ENCODE results near the gene PSMA5. TPM values are rescaled to one million over a fixed set of nuclear protein-coding genes. Genes with fewer than 3 reads are reported as not detected.

The PSMA5 gene
- polyA plus RNA-seq, 1 donor (not counting 4 experiments of a cell fraction or from before 2014, with no cell fraction given): 150 TPM

DNA sequence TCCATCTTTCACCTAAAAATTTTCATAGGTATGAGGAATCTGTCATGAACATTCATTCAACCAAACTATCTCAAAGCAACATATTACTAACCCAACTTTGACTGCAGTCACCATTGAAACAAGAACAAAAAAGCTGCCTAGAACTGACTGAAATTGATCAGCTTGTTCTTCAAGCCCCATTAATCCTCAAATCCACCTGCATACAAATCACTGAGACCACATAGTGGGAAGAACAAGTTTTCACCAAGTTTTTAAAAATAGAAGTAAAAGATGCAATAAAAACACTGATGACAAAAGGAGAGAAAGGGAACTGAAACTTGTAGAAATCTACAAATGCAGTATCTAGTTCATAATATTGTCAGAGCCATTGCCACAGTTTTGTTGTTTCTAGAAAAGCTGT lies 34.6 kb downstream of the PSMA5 start:
- H3K9ac ChIP-seq (ENCODE audit: control insufficient read depth, extremely low read depth, insufficient read depth, low read length): no peak overlapping the region
- no peaks in the 10 kb centered on the region for H3K9me1 ChIP-seq (ENCODE audit: control insufficient read depth, extremely low read depth, insufficient read depth, low read length)
- peaks cover 4% of the 10 kb centered on the region for H3K4me1 ChIP-seq (ENCODE audit: control insufficient read depth, extremely low read depth, insufficient read depth, low read length)
- DNase-seq (ENCODE audit: low read depth, low spot score): no peak
- no peak overlapping the region for H3K4me3 ChIP-seq (ENCODE audit: control insufficient read depth in 2 of 3, extremely low read depth in 1 of 3, insufficient read depth in 2 of 3, low read depth in 1 of 3, low read length in 3 of 3)
- peaks cover 9% of the 10 kb centered on the region for H3K27me3 ChIP-seq (ENCODE audit: control insufficient read depth, extremely low read depth, insufficient read depth, low read length)
- H3K27ac ChIP-seq (ENCODE audit: control insufficient read depth, insufficient read depth, low read length): no peak overlapping the region
- no peaks in the 10 kb centered on the region for H4K20me1 ChIP-seq (ENCODE audit: control insufficient read depth, extremely low read depth, insufficient read depth, low read length)
- no peaks in the 10 kb centered on the region for H3K9me3 ChIP-seq (ENCODE audit: control insufficient read depth, low read depth, low read length)
- no peaks in the 10 kb centered on the region for H3K36me3 ChIP-seq (ENCODE audit: control insufficient read depth in 2 of 2, extremely low read depth in 1 of 2, insufficient read depth in 2 of 2, low read length in 2 of 2)
- dilution Hi-C loops (cut with MboI; ENCODE audit: extremely low pct_ligation_motif_present, low sequenced_read_pairs): no loop called here
- no peak for TF ChIP-seq EZH2 (IDR thresholded peaks at IDR 0.05; ENCODE audit: low read length)
- TF ChIP-seq, protein P1, sequence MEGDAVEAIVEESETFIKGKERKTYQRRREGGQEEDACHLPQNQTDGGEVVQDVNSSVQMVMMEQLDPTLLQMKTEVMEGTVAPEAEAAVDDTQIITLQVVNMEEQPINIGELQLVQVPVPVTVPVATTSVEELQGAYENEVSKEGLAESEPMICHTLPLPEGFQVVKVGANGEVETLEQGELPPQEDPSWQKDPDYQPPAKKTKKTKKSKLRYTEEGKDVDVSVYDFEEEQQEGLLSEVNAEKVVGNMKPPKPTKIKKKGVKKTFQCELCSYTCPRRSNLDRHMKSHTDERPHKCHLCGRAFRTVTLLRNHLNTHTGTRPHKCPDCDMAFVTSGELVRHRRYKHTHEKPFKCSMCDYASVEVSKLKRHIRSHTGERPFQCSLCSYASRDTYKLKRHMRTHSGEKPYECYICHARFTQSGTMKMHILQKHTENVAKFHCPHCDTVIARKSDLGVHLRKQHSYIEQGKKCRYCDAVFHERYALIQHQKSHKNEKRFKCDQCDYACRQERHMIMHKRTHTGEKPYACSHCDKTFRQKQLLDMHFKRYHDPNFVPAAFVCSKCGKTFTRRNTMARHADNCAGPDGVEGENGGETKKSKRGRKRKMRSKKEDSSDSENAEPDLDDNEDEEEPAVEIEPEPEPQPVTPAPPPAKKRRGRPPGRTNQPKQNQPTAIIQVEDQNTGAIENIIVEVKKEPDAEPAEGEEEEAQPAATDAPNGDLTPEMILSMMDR (optimal IDR thresholded peaks at IDR 0.05 in 1 of 3, IDR thresholded peaks at IDR 0.05 in 1 of 3, conservative IDR thresholded peaks at IDR 0.05 in 1 of 3; ENCODE audit: extremely low read depth in 1 of 3, insufficient read depth in 2 of 3, low read length in 3 of 3): no peak
- no peak overlapping the region for H3K4me2 ChIP-seq (ENCODE audit: control insufficient read depth, extremely low read depth, insufficient read depth, low read depth, low read length)
- no peak for FAIRE-seq
- no peaks in the 10 kb centered on the region for H3K79me2 ChIP-seq (ENCODE audit: control insufficient read depth, insufficient read depth, low read length)
- H2AFZ ChIP-seq (ENCODE audit: control insufficient read depth, low read length): no peak overlapping the region

DNA sequence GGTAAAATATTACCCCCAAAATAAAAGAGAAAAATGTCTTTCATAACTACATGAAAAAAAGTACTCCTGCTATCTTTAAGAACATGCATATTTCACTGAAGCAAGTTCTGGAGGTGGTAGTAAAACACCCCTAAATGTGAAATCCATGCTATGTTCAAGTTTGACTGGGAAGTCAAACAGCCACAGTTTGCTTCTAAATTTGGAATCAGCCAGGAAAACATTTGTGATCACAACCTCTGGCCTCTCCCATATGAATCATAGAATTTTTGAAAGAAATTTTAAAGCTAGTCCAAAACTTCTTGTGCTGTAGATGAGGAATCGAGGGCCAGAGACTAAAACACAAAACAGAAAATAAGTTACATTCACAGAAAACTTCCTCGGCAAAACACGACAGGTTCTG lies 35.1 kb downstream of the PSMA5 start:
- Histone ChIP-seq H3K36me3 (ENCODE audit: control insufficient read depth in 2 of 2, extremely low read depth in 1 of 2, insufficient read depth in 2 of 2, low read length in 2 of 2) (no peaks in the 10 kb centered on the region), H3K79me2 (ENCODE audit: control insufficient read depth, insufficient read depth, low read length) (no peaks in the 10 kb centered on the region), H2AFZ (ENCODE audit: control insufficient read depth, low read length) (no peak overlapping the region), H3K4me2 (ENCODE audit: control insufficient read depth, extremely low read depth, insufficient read depth, low read depth, low read length) (no peak overlapping the region), H3K27me3 (ENCODE audit: control insufficient read depth, extremely low read depth, insufficient read depth, low read length) (peaks cover 4% of the 10 kb centered on the region), H3K9me3 (ENCODE audit: control insufficient read depth, low read depth, low read length) (no peaks in the 10 kb centered on the region), H3K9me1 (ENCODE audit: control insufficient read depth, extremely low read depth, insufficient read depth, low read length) (no peaks in the 10 kb centered on the region), H4K20me1 (ENCODE audit: control insufficient read depth, extremely low read depth, insufficient read depth, low read length) (no peaks in the 10 kb centered on the region), H3K9ac (ENCODE audit: control insufficient read depth, extremely low read depth, insufficient read depth, low read length) (no peak overlapping the region), H3K4me3 (ENCODE audit: control insufficient read depth in 2 of 3, extremely low read depth in 1 of 3, insufficient read depth in 2 of 3, low read depth in 1 of 3, low read length in 3 of 3) (no peak overlapping the region), H3K4me1 (ENCODE audit: control insufficient read depth, extremely low read depth, insufficient read depth, low read length) (peaks cover 4% of the 10 kb centered on the region), H3K27ac (ENCODE audit: control insufficient read depth, insufficient read depth, low read length) (no peak overlapping the region)
- no peak for DNase-seq (ENCODE audit: low read depth, low spot score)
- TF ChIP-seq, protein P1 (optimal IDR thresholded peaks at IDR 0.05 in 1 of 3, IDR thresholded peaks at IDR 0.05 in 1 of 3, conservative IDR thresholded peaks at IDR 0.05 in 1 of 3; ENCODE audit: extremely low read depth in 1 of 3, insufficient read depth in 2 of 3, low read length in 3 of 3): no peak
- no peak for TF ChIP-seq EZH2 (IDR thresholded peaks at IDR 0.05; ENCODE audit: low read length)
- dilution Hi-C loops (cut with MboI; ENCODE audit: extremely low pct_ligation_motif_present, low sequenced_read_pairs): no loop called here
- FAIRE-seq: no peak
